Colonic mucosa (tissue), 4 donors: ENCODE measurements around the gene RTP5. TPM values are rescaled to one million over a fixed set of nuclear protein-coding genes. Genes with fewer than 3 reads are reported as not detected.

Experiments used
- DNase-seq: peaks from one replicate; pipeline ENCODE4 v3.0.0-alpha.2; 2020
- H3K27ac ChIP-seq: fragments of 200-600 bp; one replicate; pipeline ENCODE4 v1.8.0; 2021
- H3K27me3 ChIP-seq: fragments of 200-600 bp; one replicate; pipeline ENCODE4 v1.8.0; 2021
- H3K36me3 ChIP-seq: fragments of 200-600 bp; one replicate; pipeline ENCODE4 v1.8.0; 2021
- H3K4me1 ChIP-seq: fragments of 200-600 bp; one replicate; pipeline ENCODE4 v1.8.0; 2021; ENCODE audit warnings: mild to moderate bottlenecking
- H3K4me3 ChIP-seq: fragments of 200-600 bp; one replicate; pipeline ENCODE4 v1.8.0; 2021
- H3K9ac ChIP-seq, 2 donors: one replicate each; pipeline ENCODE4 v1.7.0; 2013; ENCODE audit warnings: control low read depth in 2 of 2, low read depth in 2 of 2, low read length in 2 of 2
- H3K9me3 ChIP-seq: fragments of 200-600 bp; one replicate; pipeline ENCODE4 v1.8.0; 2021
- CTCF ChIP-seq: fragments of 200-600 bp; IDR thresholded peaks from one replicate; pipeline ENCODE4 v1.8.0; 2022; ENCODE audit warnings: antibody characterized with exemption, mild to moderate bottlenecking
- intact Hi-C: fragments of 100-400 bp; cut with DNase I; formaldehyde crosslinking; loops from one replicate; pipeline ENCODE4 v1.14.1; 2022
- total RNA-seq, 2 donors: library from RNA; stranded (reverse); fragmentation: NEBNext Ultra II Directional in 1 of 2; extraction: Animal tissue kit (Norgen Biotek cat#: 25700) in 1 of 2; gene quantifications; one replicate each; pipeline ENCODE4 v1.2.1, GENCODE V29; 2021
- donor health status: healthy.
- donor health status: DM: no; HTN: no; CAD: no.
- donor health status: DM: no; HTN: no; CAD: no.

The RTP5 gene
- total RNA-seq, 2 donors from 2014 or later: not detected

GRCh38 chr2:241849616-241850543 is 19.6 kb upstream of the RTP5 start:
- H3K36me3 ChIP-seq: no peaks in the 10 kb centered on the region
- intact Hi-C loops: no loop called here
- no peaks in the 10 kb centered on the region for H3K4me1 ChIP-seq
- no peaks in the 10 kb centered on the region for H3K9me3 ChIP-seq
- no peak overlapping the region for H3K9ac ChIP-seq
- H3K27ac ChIP-seq: no peak overlapping the region
- no peaks in the 10 kb centered on the region for H3K27me3 ChIP-seq
- no peak for TF ChIP-seq CTCF
- DNase-seq: no peak
- H3K4me3 ChIP-seq: no peak overlapping the region

- no peak for DNase-seq
- intact Hi-C loops: no loop called here
- H3K36me3 ChIP-seq: no peaks in the 10 kb centered on the region
- H3K9ac ChIP-seq: no peak overlapping the region
- no peak overlapping the region for H3K4me3 ChIP-seq
- TF ChIP-seq CTCF: no peak
- no peaks in the 10 kb centered on the region for H3K4me1 ChIP-seq
- H3K9me3 ChIP-seq: no peaks in the 10 kb centered on the region
- no peak overlapping the region for H3K27ac ChIP-seq
- no peaks in the 10 kb centered on the region for H3K27me3 ChIP-seq
These were observed 18.8 kb upstream of the RTP5 start for GRCh38 chr2:241850544-241851324.

GRCh38 chr2:241851325-241852115 is 18.0 kb upstream of the RTP5 start:
- DNase-seq: no peak
- Histone ChIP-seq H3K9ac (no peak overlapping the region), H3K9me3 (no peaks in the 10 kb centered on the region), H3K36me3 (no peaks in the 10 kb centered on the region), H3K27me3 (no peaks in the 10 kb centered on the region), H3K4me3 (no peak overlapping the region), H3K4me1 (no peaks in the 10 kb centered on the region), H3K27ac (no peak overlapping the region)
- TF ChIP-seq CTCF: no peak
- intact Hi-C loops: no loop called here

GRCh38 chr2:241852116-241852980 is 17.2 kb upstream of the RTP5 start:
- DNase-seq: no peak
- Histone ChIP-seq H3K9ac (no peak overlapping the region), H3K36me3 (no peaks in the 10 kb centered on the region), H3K9me3 (no peaks in the 10 kb centered on the region), H3K4me1 (no peaks in the 10 kb centered on the region), H3K27ac (no peak overlapping the region), H3K27me3 (no peaks in the 10 kb centered on the region), H3K4me3 (no peak overlapping the region)
- intact Hi-C loops: no loop called here
- no peak for TF ChIP-seq CTCF
